Hepatocyte (in vitro differentiated cells): ENCODE data around the gene LRP1B.

Experiments
- CTCF ChIP-seq: fragments of 200-600 bp; sonication (generic); IDR thresholded peaks from 2 replicates; pipeline ENCODE4 v1.5.1; 2016; ENCODE audit warnings: antibody characterized with exemption, mild to moderate bottlenecking; ENCODE audit not compliant: poor library complexity
- EZH2 ChIP-seq: fragments of 200-600 bp; sonication (generic); IDR thresholded peaks from 2 replicates; pipeline ENCODE4 v1.6.1; 2016; ENCODE audit warnings: antibody characterized with exemption, mild to moderate bottlenecking, borderline replicate concordance

DNA sequence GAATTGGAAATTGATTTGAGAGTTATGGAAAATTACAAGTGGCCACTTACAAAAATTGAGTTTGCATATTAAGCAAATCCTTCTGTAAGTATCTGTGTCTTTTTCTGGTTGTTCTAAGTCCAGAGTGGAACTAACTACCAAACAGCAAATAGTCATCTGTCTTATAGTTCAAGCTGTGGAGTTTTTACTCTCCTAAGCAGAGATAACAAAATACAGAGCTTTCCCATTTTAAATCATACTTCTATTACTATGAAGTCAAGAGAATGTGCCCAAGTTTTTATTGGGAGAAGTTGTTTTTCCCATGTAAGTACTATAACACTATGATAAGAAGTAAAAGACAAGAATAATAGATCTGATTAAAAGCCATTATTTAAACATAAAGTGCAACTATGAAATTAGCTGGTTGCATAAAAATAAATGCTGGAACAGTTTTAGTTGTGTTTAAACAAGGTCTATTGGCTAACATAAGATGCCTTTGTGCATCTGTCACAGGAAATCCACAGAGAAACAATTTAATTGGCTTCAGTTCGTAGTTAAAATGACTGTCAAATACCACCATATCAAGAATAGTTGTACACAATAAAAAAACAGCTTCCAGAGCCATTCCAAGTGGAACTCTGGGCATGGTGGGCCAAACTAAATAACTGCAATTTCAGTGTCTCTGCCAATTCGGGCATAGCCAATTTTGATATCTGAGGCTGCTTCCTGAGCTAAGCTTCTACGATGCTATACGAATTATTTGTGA, 1883.2 kb downstream of the LRP1B start:
- TF ChIP-seq CTCF: no peak
- TF ChIP-seq EZH2: no peak
